GM13976 (cell line): ENCODE results near the gene ANXA4.

Experiments used
- DNase-seq: peaks from one replicate; pipeline ENCODE4 v3.0.0; 2012; ENCODE audit warnings: low spot score
- CTCF ChIP-seq: IDR thresholded peaks from 2 replicates; pipeline ENCODE4 v1.5.1; 2012; ENCODE audit warnings: borderline replicate concordance, mild to moderate bottlenecking; ENCODE audit not compliant: insufficient read depth; ENCODE audit errors: extremely low read depth, missing control alignments, control extremely low read depth
- in situ Hi-C: fragments of 300-500 bp; cut with MboI; formaldehyde crosslinking; loops from one replicate; pipeline ENCODE4 v1.12.0; 2022; ENCODE audit warnings: low sequenced_read_pairs, mixed read lengths, inconsistent platforms; ENCODE audit not compliant: unreplicated experiment

The ANXA4 gene

GRCh38 chr2:69774984-69775982 lies 33.3 kb downstream of the ANXA4 start:
- in situ Hi-C loops, result no loop called here
- DNase-seq, result peak; percentile 50
- TF ChIP-seq CTCF, result no peak

GRCh38 chr2:69776886-69777785 lies 35.2 kb downstream of the ANXA4 start:
- DNase-seq, result no peak
- in situ Hi-C loops, result no loop called here

GRCh38 chr2:69777786-69778105 lies 35.8 kb downstream of the ANXA4 start:
- TF ChIP-seq CTCF, result no peak
- in situ Hi-C loops, result no loop called here
- no peak for DNase-seq

More at GRCh38 chr2:69776886-69777785, 35.2 kb downstream of the ANXA4 start:
- TF ChIP-seq CTCF, result no peak

GRCh38 chr2:69779258-69780001 lies 37.5 kb downstream of the ANXA4 start:
- DNase-seq, result no peak
- in situ Hi-C loops, result no loop called here
- no peak for TF ChIP-seq CTCF

GRCh38 chr2:69780921-69781320 lies 39.0 kb downstream of the ANXA4 start:
- no peak for DNase-seq
- TF ChIP-seq CTCF, result no peak
- in situ Hi-C loops, result no loop called here
